PFSK-1 (cell line): ENCODE results near the gene TTC27.

Source experiments
- FOXP2 ChIP-seq: optimal IDR thresholded peaks from 2 replicates; pipeline ENCODE3; 2011; ENCODE audit warnings: borderline replicate concordance, control low read depth, inconsistent platforms; ENCODE audit not compliant: insufficient read depth; ENCODE audit errors: extremely low read length, extremely low read depth
- POLR2AphosphoS5 ChIP-seq: IDR thresholded peaks from 2 replicates; pipeline ENCODE4 v1.6.1; 2012; ENCODE audit warnings: low read depth, mild to moderate bottlenecking, control low read depth, low read length, moderate library complexity
- SIN3A ChIP-seq: IDR thresholded peaks from 2 replicates; pipeline ENCODE4 v1.6.1; 2012; ENCODE audit warnings: mild to moderate bottlenecking, low read length, moderate library complexity, borderline replicate concordance; ENCODE audit not compliant: insufficient read depth
- TAF1 ChIP-seq: IDR thresholded peaks from 2 replicates; pipeline ENCODE4 v1.6.1; 2012; ENCODE audit warnings: low read length, control low read depth, borderline replicate concordance; ENCODE audit not compliant: insufficient read depth
- TF ChIP-seq, protein P1 (sequence below), 2 experiments: IDR thresholded peaks; 2 replicates each; pipeline versions ENCODE4 v1.6.1 to v1.8.0; 2011 to 2012; ENCODE audit warnings: low read depth in 2 of 2, low read length in 2 of 2, control low read depth in 1 of 2, inconsistent platforms in 1 of 2, mild to moderate bottlenecking in 1 of 2, moderate library complexity in 1 of 2; ENCODE audit not compliant: insufficient read depth in 1 of 2

DNA sequence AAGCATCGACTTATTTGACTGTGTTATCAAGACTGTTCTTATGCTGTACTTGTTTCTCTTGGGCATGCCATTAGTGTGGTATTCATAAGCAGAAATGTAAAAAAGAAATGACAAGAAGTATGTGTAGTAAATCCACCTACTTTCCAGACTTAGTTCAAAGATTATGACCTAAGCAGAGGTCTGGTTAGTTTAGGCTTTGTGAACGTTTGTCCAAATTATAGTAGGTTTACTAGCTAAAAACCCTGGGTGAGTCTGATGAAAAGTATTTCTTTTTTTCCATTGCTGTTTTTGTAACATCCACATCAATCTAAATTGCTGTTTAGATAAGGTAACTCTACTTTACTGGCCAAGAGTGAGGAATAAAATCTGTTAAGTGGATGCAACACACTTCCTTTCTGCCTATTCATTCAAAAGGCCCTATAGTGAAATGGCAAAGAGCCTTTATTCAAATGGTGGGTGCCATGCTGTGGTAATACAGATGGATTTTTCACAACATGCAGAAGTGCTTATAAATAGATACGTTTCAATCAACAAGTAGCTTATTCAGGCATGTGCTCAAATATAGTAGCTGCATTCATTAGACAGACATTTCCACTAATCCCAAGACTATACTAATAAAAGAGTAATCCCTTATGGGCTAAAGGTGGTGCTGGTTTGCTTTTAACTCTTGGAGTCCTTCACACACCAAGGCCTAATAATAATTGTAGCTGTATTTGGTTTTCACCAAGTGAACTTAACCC lies 196.4 kb downstream of the TTC27 start:
- TF ChIP-seq SIN3A (no peak), POLR2AphosphoS5 (no peak), TAF1 (no peak), FOXP2 (no peak)
- TF ChIP-seq, protein P1, sequence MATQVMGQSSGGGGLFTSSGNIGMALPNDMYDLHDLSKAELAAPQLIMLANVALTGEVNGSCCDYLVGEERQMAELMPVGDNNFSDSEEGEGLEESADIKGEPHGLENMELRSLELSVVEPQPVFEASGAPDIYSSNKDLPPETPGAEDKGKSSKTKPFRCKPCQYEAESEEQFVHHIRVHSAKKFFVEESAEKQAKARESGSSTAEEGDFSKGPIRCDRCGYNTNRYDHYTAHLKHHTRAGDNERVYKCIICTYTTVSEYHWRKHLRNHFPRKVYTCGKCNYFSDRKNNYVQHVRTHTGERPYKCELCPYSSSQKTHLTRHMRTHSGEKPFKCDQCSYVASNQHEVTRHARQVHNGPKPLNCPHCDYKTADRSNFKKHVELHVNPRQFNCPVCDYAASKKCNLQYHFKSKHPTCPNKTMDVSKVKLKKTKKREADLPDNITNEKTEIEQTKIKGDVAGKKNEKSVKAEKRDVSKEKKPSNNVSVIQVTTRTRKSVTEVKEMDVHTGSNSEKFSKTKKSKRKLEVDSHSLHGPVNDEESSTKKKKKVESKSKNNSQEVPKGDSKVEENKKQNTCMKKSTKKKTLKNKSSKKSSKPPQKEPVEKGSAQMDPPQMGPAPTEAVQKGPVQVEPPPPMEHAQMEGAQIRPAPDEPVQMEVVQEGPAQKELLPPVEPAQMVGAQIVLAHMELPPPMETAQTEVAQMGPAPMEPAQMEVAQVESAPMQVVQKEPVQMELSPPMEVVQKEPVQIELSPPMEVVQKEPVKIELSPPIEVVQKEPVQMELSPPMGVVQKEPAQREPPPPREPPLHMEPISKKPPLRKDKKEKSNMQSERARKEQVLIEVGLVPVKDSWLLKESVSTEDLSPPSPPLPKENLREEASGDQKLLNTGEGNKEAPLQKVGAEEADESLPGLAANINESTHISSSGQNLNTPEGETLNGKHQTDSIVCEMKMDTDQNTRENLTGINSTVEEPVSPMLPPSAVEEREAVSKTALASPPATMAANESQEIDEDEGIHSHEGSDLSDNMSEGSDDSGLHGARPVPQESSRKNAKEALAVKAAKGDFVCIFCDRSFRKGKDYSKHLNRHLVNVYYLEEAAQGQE (IDR thresholded peaks at IDR 0.05; ENCODE audit: insufficient read depth in 1 of 2, low read depth in 2 of 2, low read length in 2 of 2) = no peak
